Measurements from ENCODE around the gene FAM50B.
A peak's percentile ranks its signal among the peaks of the same experiment; 100 is the strongest.

Gene FAM50B, protein sequence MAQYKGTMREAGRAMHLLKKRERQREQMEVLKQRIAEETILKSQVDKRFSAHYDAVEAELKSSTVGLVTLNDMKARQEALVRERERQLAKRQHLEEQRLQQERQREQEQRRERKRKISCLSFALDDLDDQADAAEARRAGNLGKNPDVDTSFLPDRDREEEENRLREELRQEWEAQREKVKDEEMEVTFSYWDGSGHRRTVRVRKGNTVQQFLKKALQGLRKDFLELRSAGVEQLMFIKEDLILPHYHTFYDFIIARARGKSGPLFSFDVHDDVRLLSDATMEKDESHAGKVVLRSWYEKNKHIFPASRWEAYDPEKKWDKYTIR

DNA sequence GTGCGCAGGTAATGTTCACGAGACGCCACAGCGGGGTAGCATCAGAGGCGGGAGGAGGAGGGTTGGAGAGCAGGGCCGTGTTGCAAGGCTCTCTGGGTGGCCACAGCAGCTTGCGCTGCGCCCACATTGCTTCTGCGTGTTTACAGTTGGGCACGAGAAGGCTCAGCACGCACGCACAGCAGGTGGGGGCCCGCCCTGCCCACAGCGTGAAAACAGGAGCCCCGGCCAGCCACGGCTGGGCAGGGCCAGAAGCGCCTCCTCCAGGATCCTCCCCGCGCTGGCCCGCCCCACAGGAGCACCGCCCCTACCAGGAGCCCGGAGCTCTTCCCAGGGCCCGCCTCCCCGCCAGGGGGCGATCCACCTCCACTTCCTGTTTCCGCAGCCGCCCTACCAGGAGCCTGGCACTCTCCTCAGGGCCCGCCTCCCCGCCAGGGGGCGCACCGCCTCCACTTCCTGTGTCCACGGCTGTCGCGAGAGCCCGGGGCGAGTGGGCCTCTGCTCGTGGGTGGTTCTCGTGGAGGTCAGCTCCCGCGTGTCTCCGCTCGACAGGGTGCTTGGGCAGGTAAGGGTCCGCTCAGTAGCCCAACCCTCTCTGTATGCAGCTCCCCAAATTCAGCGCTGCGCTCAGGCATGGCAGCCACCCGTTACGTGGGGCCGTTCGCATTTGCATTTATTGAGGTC is at the start of gene FAM50B:
TSS of gene FAM50B (plus strand) at position 449 of the 681 bp plus-strand sequence. CDS start 439 bp downstream, outside the sequence.
- peak; percentile 63 to 84 for DNase-seq (ENCODE audit: low read depth in 2 of 2, low spot score in 1 of 2)

GRCh38 chr6:3799719-3800118 is 49.5 kb upstream of the FAM50B start:
- DNase-seq (ENCODE audit: low read depth in 2 of 2, low spot score in 1 of 2) = no peak

DNA sequence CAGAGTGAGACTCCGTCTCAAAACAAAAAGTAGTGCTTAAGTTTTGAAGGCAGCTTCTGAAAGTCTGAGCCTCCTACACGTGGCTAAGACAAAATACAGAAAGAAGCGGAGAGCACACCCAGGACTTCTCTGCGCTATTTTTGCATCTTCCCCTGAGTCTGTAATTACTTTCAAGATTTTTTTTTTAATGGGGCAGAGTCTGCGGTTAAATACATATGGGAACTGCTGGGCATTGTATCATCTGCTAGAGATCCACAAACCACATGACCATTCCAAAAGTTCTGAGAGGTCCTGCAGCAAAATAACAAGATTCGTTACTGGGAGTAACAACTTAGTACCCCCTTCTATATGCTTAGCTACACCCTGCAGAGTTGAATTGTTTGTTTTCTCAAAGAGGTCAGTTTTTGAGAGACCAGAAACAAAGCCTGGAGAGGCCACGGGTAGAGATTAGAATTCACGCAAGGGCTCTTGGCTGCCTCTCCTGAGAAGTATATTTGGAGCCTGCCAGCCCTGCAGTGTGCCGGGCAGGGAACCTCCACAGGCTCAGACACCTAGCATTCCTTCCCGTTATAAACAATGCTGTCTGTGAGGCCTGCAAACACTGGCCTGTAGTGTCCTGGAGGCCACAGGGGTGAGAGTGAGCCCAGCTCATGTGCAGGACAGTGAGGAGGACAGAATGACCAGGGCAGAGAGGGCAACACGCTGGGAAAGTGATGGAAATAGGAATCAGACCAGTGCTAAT is 48.2 kb upstream of the FAM50B start:
- no peak for DNase-seq (ENCODE audit: low read depth in 2 of 2, low spot score in 1 of 2)

DNA sequence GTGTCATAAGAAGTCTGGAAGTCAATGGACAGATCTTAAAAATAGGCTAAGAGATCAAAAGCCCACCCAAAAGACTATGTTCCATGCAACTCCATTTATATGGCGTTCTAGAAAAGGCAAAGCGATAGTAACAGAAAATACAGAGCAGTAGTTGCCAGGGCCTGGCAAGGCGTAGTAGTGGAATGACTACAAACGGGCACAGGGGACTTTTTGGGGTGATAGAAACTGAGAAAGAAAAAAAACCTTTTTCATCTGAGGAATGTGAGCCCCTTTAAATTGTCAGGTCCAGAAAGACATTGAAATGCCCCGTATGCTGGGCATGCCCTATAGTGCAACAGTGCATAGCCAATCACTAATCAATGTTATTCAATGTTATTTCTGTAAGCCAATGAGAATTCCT is 47.2 kb upstream of the FAM50B start:
- DNase-seq (ENCODE audit: low read depth in 2 of 2, low spot score in 1 of 2) = no peak

DNA sequence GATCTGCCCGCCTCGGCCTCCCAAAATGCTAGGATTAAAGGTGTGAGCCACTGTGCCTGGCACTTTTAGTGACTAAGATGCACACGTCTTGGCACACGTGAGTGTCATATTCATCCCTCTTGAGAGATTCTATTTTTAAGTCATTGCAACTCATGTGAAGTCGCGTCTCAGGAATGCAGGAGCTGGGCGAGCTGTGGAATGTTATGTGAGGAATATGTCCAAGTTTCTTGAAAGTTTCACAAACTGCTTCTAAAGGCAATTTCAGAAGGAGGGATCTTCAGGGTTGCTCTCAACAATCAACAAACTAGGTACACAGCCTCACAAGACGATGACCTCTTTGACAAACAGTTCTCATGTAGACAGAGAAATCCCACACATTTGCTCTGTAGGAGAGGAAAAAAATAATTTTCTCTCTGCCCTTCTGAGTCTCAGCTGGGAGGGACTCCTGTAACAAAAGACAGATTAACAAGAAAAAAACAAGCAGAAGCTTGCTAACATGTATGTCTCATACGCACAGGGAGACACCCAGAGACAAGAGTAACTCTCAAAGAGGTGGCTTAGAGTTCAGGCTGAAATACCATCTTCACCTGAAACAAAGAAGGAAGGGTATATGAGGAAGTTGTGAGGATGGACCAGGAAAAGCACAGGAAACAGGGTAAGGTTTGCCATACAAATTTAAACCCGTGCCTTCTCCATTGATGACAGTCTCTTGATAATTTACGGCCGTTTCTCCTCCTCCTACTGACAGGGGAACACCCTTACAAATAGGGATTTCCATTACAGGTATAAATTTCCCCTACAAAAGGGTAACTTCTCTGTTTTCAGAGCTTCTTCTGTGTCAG is 45.3 kb upstream of the FAM50B start:
- no peak for DNase-seq (ENCODE audit: low read depth in 2 of 2, low spot score in 1 of 2)

GRCh38 chr6:3804964-3805363 is 44.2 kb upstream of the FAM50B start:
- no peak for DNase-seq (ENCODE audit: low read depth in 2 of 2, low spot score in 1 of 2)

GRCh38 chr6:3805448-3806123 is 43.6 kb upstream of the FAM50B start:
- no peak for DNase-seq (ENCODE audit: low read depth in 2 of 2, low spot score in 1 of 2)

- DNase-seq (ENCODE audit: low read depth in 2 of 2, low spot score in 1 of 2) = no peak
These were observed 42.8 kb upstream of the FAM50B start for GRCh38 chr6:3806169-3806922.

DNA sequence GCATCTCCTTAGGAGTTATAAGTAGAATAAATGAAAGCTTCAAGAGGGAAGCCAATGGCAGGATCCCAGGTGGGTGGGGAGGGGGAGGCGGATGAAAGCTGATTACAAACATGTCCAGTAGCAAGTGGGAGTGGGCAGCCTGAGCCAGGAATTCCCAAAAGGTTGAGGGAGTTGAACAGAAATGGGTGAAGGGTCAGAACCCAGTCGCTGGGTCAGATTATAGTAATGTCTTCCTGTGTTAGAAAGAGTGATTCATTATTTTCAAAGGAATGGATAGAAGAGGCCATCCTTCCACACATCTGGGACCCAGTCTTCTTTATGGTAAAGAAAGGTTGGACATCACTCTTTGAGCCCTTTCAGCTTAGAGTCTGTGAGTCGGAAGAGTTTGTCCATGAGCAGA is 41.0 kb upstream of the FAM50B start:
- no peak for DNase-seq (ENCODE audit: low read depth in 2 of 2, low spot score in 1 of 2)

- no peak for DNase-seq (ENCODE audit: low read depth in 2 of 2, low spot score in 1 of 2)
These were observed 40.2 kb upstream of the FAM50B start for GRCh38 chr6:3808759-3809514.

- DNase-seq (ENCODE audit: low read depth in 2 of 2, low spot score in 1 of 2) = no peak
These were observed 39.7 kb upstream of the FAM50B start for GRCh38 chr6:3809515-3809891.

GRCh38 chr6:3809982-3810381 is 39.2 kb upstream of the FAM50B start:
- DNase-seq (ENCODE audit: low read depth in 2 of 2, low spot score in 1 of 2) = no peak

GRCh38 chr6:3811191-3811590 is 38.0 kb upstream of the FAM50B start:
- DNase-seq (ENCODE audit: low read depth in 2 of 2, low spot score in 1 of 2) = no peak

- no peak for DNase-seq (ENCODE audit: low read depth in 2 of 2, low spot score in 1 of 2)
These were observed 36.6 kb upstream of the FAM50B start for GRCh38 chr6:3812596-3812995.

DNA sequence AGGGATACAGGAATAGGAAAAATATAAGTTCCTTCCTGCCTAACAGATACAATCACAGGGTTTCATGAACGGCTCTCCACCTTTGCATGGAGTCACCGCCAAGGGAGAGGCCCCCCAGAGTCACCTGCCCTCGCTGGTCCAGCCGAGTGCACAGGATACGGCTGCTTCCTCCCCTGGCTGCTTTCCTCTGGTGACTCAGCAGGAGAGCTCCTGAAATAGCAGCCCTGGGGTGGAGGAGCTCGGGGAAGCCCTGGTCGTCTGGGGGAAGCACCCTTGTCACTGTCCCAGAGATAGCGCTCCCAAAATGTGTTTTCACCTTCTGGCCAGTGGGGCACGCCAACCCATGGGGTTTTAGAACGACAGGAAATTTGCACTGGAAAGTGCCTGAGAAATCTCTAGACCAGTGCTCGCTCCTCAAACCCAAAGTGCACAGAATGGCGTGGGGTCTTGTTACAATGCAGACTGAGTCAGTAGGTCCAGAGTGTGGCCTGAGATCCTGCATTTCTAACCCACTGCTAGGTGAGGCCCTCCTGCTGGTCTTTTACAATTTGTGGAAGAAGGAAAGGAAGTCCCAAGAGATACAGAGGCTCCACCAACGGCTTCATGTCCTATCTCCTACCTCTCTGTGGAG is 35.9 kb upstream of the FAM50B start:
- DNase-seq (ENCODE audit: low read depth in 2 of 2, low spot score in 1 of 2) = no peak

DNA sequence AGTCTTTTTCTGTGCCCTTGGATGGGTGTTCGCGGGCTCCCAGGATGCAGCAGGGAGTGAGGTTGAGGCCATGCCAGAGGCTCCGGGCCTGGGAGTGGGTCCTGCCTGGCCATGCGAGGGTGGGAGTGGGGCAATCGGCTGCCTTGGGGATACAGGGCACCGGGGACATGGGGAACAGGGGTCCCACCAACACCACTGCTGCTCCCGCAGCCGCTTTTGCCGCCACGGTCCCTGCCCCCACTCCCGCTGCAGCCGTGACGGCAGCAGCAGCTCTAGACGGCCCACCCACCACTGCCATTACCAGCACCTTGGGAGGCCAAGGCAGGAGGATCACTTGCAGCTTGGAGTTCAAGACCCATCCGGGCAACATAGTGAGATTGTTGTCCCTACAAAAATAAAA is 35.3 kb upstream of the FAM50B start:
- DNase-seq (ENCODE audit: low read depth in 2 of 2, low spot score in 1 of 2) = no peak

- no peak for DNase-seq (ENCODE audit: low read depth in 2 of 2, low spot score in 1 of 2)
These were observed 34.6 kb upstream of the FAM50B start for GRCh38 chr6:3814539-3814938.

- DNase-seq (ENCODE audit: low read depth in 2 of 2, low spot score in 1 of 2) = no peak
These were observed 32.9 kb upstream of the FAM50B start for GRCh38 chr6:3816251-3816650.
